GM18505 (cell line): Measurements from ENCODE around the gene LRP6.

Experiments
- ATAC-seq: cut with Tn5 transposase; IDR thresholded peaks from one replicate; pipeline ENCODE4 v1.9.1; 2021; ENCODE audit not compliant: unreplicated experiment
- POLR2A ChIP-seq: IDR thresholded peaks from 4 replicates; pipeline ENCODE4 v1.6.1; 2011; ENCODE audit warnings: borderline replicate concordance; ENCODE audit not compliant: insufficient read depth, insufficient read length; ENCODE audit errors: extremely low read depth

LRP6 gene

GRCh38 chr12:12069821-12070548 is 196.9 kb downstream of the LRP6 start:
- ATAC-seq = no peak
- TF ChIP-seq POLR2A = no peak

- TF ChIP-seq POLR2A = no peak
- no peak for ATAC-seq
These were observed 198.1 kb downstream of the LRP6 start for GRCh38 chr12:12068751-12069150.
